ENCODE results near the gene TNNT2. TPM values are rescaled to one million over a fixed set of nuclear protein-coding genes. Genes with fewer than 3 reads are reported as not detected.

The TNNT2 gene
- total and polyA plus RNA-seq, 4 experiments from 2014 or later: not detected

GRCh38 chr1:201325678-201326060, 51.8 kb downstream of the TNNT2 start:
- H3K4me3 Mint-ChIP-seq: no peak overlapping the region
- Histone ChIP-seq H3K4me1 (ENCODE audit: insufficient read depth, low read length) (no peaks in the 10 kb centered on the region), H3K9me3 (ENCODE audit: control insufficient read depth in 1 of 2, low read length in 2 of 2) (no peaks in the 10 kb centered on the region), H3K36me3 (ENCODE audit: insufficient read depth, low read length) (no peaks in the 10 kb centered on the region), H3K4me3 (ENCODE audit: low read length in 2 of 2) (no peak overlapping the region), H3K27me3 (ENCODE audit: insufficient read depth, low read length) (no peaks in the 10 kb centered on the region), H3K27ac (ENCODE audit: low read depth, low read length) (no peak overlapping the region)
- H3K27me3 Mint-ChIP-seq: peaks cover 0 to 4% of the 10 kb centered on the region in 2 donors
- intact Hi-C loops (cut with micrococcal nuclease): no loop called here
- peaks cover 0 to 2% (median 0%) of the 10 kb centered on the region in 8 donors for H3K9me3 Mint-ChIP-seq
- no peaks in the 10 kb centered on the region for H3K4me1 Mint-ChIP-seq
- ChIA-PET POLR2A (ENCODE audit: partially characterized antibody) (no interaction called here), CTCF (ENCODE audit: partially characterized antibody) (no interaction called here)
- DNase-seq: no peak
- no peaks in the 10 kb centered on the region for H3K36me3 Mint-ChIP-seq
- H3K27ac Mint-ChIP-seq: no peak overlapping the region

GRCh38 chr1:201324821-201325677, 52.4 kb downstream of the TNNT2 start:
- no peak overlapping the region for H3K4me3 Mint-ChIP-seq
- H3K9me3 ChIP-seq (ENCODE audit: control insufficient read depth in 1 of 2, low read length in 2 of 2): no peaks in the 10 kb centered on the region
- H3K27ac ChIP-seq (ENCODE audit: low read depth, low read length): no peak overlapping the region
- no peak overlapping the region for H3K4me3 ChIP-seq (ENCODE audit: low read length in 2 of 2)
- intact Hi-C loops (cut with micrococcal nuclease): no loop called here
- H3K36me3 Mint-ChIP-seq: no peaks in the 10 kb centered on the region
- H3K4me1 Mint-ChIP-seq: no peaks in the 10 kb centered on the region
- H3K27me3 Mint-ChIP-seq: peaks cover 0 to 4% of the 10 kb centered on the region in 2 donors
- H3K4me1 ChIP-seq (ENCODE audit: insufficient read depth, low read length): no peaks in the 10 kb centered on the region
- ChIA-PET POLR2A (ENCODE audit: partially characterized antibody) (no interaction called here), CTCF (ENCODE audit: partially characterized antibody) (no interaction called here)
- peaks cover 0 to under 1% (median 0%) of the 10 kb centered on the region in 8 donors for H3K9me3 Mint-ChIP-seq
- no peak overlapping the region for H3K27ac Mint-ChIP-seq
- no peaks in the 10 kb centered on the region for H3K27me3 ChIP-seq (ENCODE audit: insufficient read depth, low read length)
- H3K36me3 ChIP-seq (ENCODE audit: insufficient read depth, low read length): no peaks in the 10 kb centered on the region
- DNase-seq: no peak

GRCh38 chr1:201324306-201324705, 53.2 kb downstream of the TNNT2 start:
- Histone ChIP-seq H3K27me3 (ENCODE audit: insufficient read depth, low read length) (no peaks in the 10 kb centered on the region), H3K27ac (ENCODE audit: low read depth, low read length) (no peak overlapping the region), H3K4me1 (ENCODE audit: insufficient read depth, low read length) (no peaks in the 10 kb centered on the region), H3K9me3 (ENCODE audit: control insufficient read depth in 1 of 2, low read length in 2 of 2) (no peaks in the 10 kb centered on the region), H3K36me3 (ENCODE audit: insufficient read depth, low read length) (no peaks in the 10 kb centered on the region), H3K4me3 (ENCODE audit: low read length in 2 of 2) (no peak overlapping the region)
- DNase-seq: no peak
- Mint-ChIP-seq H3K4me3 (no peak overlapping the region), H3K9me3 (no peaks in the 10 kb centered on the region), H3K4me1 (no peaks in the 10 kb centered on the region), H3K27ac (no peak overlapping the region), H3K27me3 (peaks cover 0 to 4% of the 10 kb centered on the region in 2 donors), H3K36me3 (no peaks in the 10 kb centered on the region)
- CTCF ChIA-PET (ENCODE audit: partially characterized antibody): no interaction called here
- intact Hi-C loops (cut with micrococcal nuclease): no loop called here
- POLR2A ChIA-PET (ENCODE audit: partially characterized antibody): no interaction called here

GRCh38 chr1:201322653-201323510, 54.6 kb downstream of the TNNT2 start:
- H3K27ac ChIP-seq (ENCODE audit: low read depth, low read length): no peak overlapping the region
- CTCF ChIA-PET (ENCODE audit: partially characterized antibody): no interaction called here
- H3K4me1 Mint-ChIP-seq: no peaks in the 10 kb centered on the region
- no peak overlapping the region for H3K27ac Mint-ChIP-seq
- intact Hi-C loops (cut with micrococcal nuclease): no loop called here
- no peaks in the 10 kb centered on the region for H3K27me3 ChIP-seq (ENCODE audit: insufficient read depth, low read length)
- no peak overlapping the region for H3K4me3 ChIP-seq (ENCODE audit: low read length in 2 of 2)
- POLR2A ChIA-PET (ENCODE audit: partially characterized antibody): interaction anchor here (0.5 kb wide), 1 partner anchor 99 kb away, joined by 3 read pairs; no protein-coding TSS in a partner anchor
- H3K9me3 ChIP-seq (ENCODE audit: control insufficient read depth in 1 of 2, low read length in 2 of 2): no peaks in the 10 kb centered on the region
- H3K27me3 Mint-ChIP-seq: peaks cover under 1 to 4% of the 10 kb centered on the region in 2 donors
- no peak overlapping the region for H3K4me3 Mint-ChIP-seq
- no peaks in the 10 kb centered on the region for H3K9me3 Mint-ChIP-seq
- no peaks in the 10 kb centered on the region for H3K4me1 ChIP-seq (ENCODE audit: insufficient read depth, low read length)
- H3K36me3 ChIP-seq (ENCODE audit: insufficient read depth, low read length): no peaks in the 10 kb centered on the region
- no peak for DNase-seq
- no peaks in the 10 kb centered on the region for H3K36me3 Mint-ChIP-seq

- no peak overlapping the region for H3K27ac ChIP-seq (ENCODE audit: low read depth, low read length)
- no peaks in the 10 kb centered on the region for H3K4me1 Mint-ChIP-seq
- H3K27me3 Mint-ChIP-seq: peaks cover 2% of the 10 kb centered on the region in 2 donors
- H3K4me3 Mint-ChIP-seq: no peak overlapping the region
- H3K4me1 ChIP-seq (ENCODE audit: insufficient read depth, low read length): no peaks in the 10 kb centered on the region
- POLR2A ChIA-PET (ENCODE audit: partially characterized antibody): no interaction called here
- no peak overlapping the region for H3K27ac Mint-ChIP-seq
- H3K36me3 ChIP-seq (ENCODE audit: insufficient read depth, low read length): no peaks in the 10 kb centered on the region
- H3K9me3 ChIP-seq (ENCODE audit: control insufficient read depth in 1 of 2, low read length in 2 of 2): no peaks in the 10 kb centered on the region
- H3K36me3 Mint-ChIP-seq: no peaks in the 10 kb centered on the region
- H3K9me3 Mint-ChIP-seq: no peaks in the 10 kb centered on the region
- no peak for DNase-seq
- no peak overlapping the region for H3K4me3 ChIP-seq (ENCODE audit: low read length in 2 of 2)
- CTCF ChIA-PET (ENCODE audit: partially characterized antibody): no interaction called here
- H3K27me3 ChIP-seq (ENCODE audit: insufficient read depth, low read length): no peaks in the 10 kb centered on the region
- intact Hi-C loops (cut with micrococcal nuclease): no loop called here
Measured at GRCh38 chr1:201321826-201322390, 55.6 kb downstream of the TNNT2 start.

- Histone ChIP-seq H3K4me3 (ENCODE audit: low read length in 2 of 2) (no peak overlapping the region), H3K36me3 (ENCODE audit: insufficient read depth, low read length) (no peaks in the 10 kb centered on the region), H3K4me1 (ENCODE audit: insufficient read depth, low read length) (no peaks in the 10 kb centered on the region), H3K27ac (ENCODE audit: low read depth, low read length) (no peak overlapping the region), H3K27me3 (ENCODE audit: insufficient read depth, low read length) (no peaks in the 10 kb centered on the region), H3K9me3 (ENCODE audit: control insufficient read depth in 1 of 2, low read length in 2 of 2) (no peaks in the 10 kb centered on the region)
- Mint-ChIP-seq H3K4me1 (no peaks in the 10 kb centered on the region), H3K27me3 (peaks cover 3 to 5% of the 10 kb centered on the region in 2 donors), H3K27ac (no peak overlapping the region), H3K9me3 (peaks cover 0 to 2% (median 0%) of the 10 kb centered on the region in 8 donors), H3K4me3 (no peak overlapping the region), H3K36me3 (no peaks in the 10 kb centered on the region)
- POLR2A ChIA-PET (ENCODE audit: partially characterized antibody): no interaction called here
- CTCF ChIA-PET (ENCODE audit: partially characterized antibody): no interaction called here
- DNase-seq: no peak
- intact Hi-C loops (cut with micrococcal nuclease): no loop called here
Measured at GRCh38 chr1:201320168-201320788, 57.2 kb downstream of the TNNT2 start.

- Histone ChIP-seq H3K27me3 (ENCODE audit: insufficient read depth, low read length) (no peaks in the 10 kb centered on the region), H3K27ac (ENCODE audit: low read depth, low read length) (no peak overlapping the region), H3K4me3 (ENCODE audit: low read length in 2 of 2) (no peak overlapping the region), H3K9me3 (ENCODE audit: control insufficient read depth in 1 of 2, low read length in 2 of 2) (no peaks in the 10 kb centered on the region), H3K36me3 (ENCODE audit: insufficient read depth, low read length) (no peaks in the 10 kb centered on the region), H3K4me1 (ENCODE audit: insufficient read depth, low read length) (no peaks in the 10 kb centered on the region)
- H3K27me3 Mint-ChIP-seq: peaks cover 5 to 9% of the 10 kb centered on the region in 2 donors
- H3K27ac Mint-ChIP-seq: peak overlapping the region in 1 of 7 donors; percentile 41
- H3K4me1 Mint-ChIP-seq: no peaks in the 10 kb centered on the region
- intact Hi-C loops (cut with micrococcal nuclease): no loop called here
- CTCF ChIA-PET (ENCODE audit: partially characterized antibody): no interaction called here
- POLR2A ChIA-PET (ENCODE audit: partially characterized antibody): no interaction called here
- no peak for DNase-seq
- H3K36me3 Mint-ChIP-seq: no peaks in the 10 kb centered on the region
- H3K9me3 Mint-ChIP-seq: peaks cover 0 to 2% (median 0%) of the 10 kb centered on the region in 8 donors
- no peak overlapping the region for H3K4me3 Mint-ChIP-seq
Measured at GRCh38 chr1:201319631-201320030, 57.8 kb downstream of the TNNT2 start.

Data from CD4-positive, alpha-beta memory T cell (primary cell).